ENCODE data around the gene ITCH.

ITCH gene

DNA sequence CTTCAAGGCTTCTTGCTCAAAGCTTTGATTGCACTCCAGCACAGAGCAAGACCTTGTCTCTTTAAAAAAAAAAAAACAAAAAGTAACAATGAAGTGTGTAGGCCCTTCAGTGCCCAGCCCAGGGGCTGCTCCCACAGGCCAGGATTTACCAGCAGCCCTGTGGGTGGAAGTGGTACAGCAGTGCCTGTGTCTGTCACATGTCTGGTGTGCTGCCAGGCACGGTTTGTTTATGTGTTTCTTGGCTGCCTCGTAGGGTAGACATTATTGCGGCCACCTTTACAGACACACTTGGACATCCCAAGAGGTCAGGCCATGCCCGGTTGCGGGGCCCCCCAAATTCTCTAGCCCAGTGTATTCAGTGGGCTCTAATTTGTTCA is 165.8 kb downstream of the ITCH start:
- H3K4me3 ChIP-seq (ENCODE audit: control insufficient read depth, low read depth, low read length), result no peak overlapping the region
- DNase-seq (ENCODE audit: low read depth), result no peak
- TF ChIP-seq, protein P1, sequence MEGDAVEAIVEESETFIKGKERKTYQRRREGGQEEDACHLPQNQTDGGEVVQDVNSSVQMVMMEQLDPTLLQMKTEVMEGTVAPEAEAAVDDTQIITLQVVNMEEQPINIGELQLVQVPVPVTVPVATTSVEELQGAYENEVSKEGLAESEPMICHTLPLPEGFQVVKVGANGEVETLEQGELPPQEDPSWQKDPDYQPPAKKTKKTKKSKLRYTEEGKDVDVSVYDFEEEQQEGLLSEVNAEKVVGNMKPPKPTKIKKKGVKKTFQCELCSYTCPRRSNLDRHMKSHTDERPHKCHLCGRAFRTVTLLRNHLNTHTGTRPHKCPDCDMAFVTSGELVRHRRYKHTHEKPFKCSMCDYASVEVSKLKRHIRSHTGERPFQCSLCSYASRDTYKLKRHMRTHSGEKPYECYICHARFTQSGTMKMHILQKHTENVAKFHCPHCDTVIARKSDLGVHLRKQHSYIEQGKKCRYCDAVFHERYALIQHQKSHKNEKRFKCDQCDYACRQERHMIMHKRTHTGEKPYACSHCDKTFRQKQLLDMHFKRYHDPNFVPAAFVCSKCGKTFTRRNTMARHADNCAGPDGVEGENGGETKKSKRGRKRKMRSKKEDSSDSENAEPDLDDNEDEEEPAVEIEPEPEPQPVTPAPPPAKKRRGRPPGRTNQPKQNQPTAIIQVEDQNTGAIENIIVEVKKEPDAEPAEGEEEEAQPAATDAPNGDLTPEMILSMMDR (conservative IDR thresholded peaks at IDR 0.05; ENCODE audit: control insufficient read depth, insufficient read depth, low read depth, low read length), result no peak

- no peak for DNase-seq (ENCODE audit: low read depth)
- TF ChIP-seq, protein P1 (conservative IDR thresholded peaks at IDR 0.05; ENCODE audit: control insufficient read depth, insufficient read depth, low read depth, low read length), result no peak
- H3K4me3 ChIP-seq (ENCODE audit: control insufficient read depth, low read depth, low read length), result no peak overlapping the region
These were observed 166.7 kb downstream of the ITCH start for GRCh38 chr20:34529742-34530141.

GRCh38 chr20:34530342-34530741 is 167.3 kb downstream of the ITCH start:
- TF ChIP-seq, protein P1 (conservative IDR thresholded peaks at IDR 0.05; ENCODE audit: control insufficient read depth, insufficient read depth, low read depth, low read length), result no peak
- H3K4me3 ChIP-seq (ENCODE audit: control insufficient read depth, low read depth, low read length), result no peak overlapping the region
- no peak for DNase-seq (ENCODE audit: low read depth)

- no peak overlapping the region for H3K4me3 ChIP-seq (ENCODE audit: control insufficient read depth, low read depth, low read length)
- DNase-seq (ENCODE audit: low read depth), result no peak
- TF ChIP-seq, protein P1 (conservative IDR thresholded peaks at IDR 0.05; ENCODE audit: control insufficient read depth, insufficient read depth, low read depth, low read length), result no peak
These were observed 168.7 kb downstream of the ITCH start for GRCh38 chr20:34531608-34532265.

- TF ChIP-seq, protein P1 (conservative IDR thresholded peaks at IDR 0.05; ENCODE audit: control insufficient read depth, insufficient read depth, low read depth, low read length), result no peak
- H3K4me3 ChIP-seq (ENCODE audit: control insufficient read depth, low read depth, low read length), result no peak overlapping the region
- no peak for DNase-seq (ENCODE audit: low read depth)
These were observed 169.2 kb downstream of the ITCH start for GRCh38 chr20:34532320-34532719.

DNA sequence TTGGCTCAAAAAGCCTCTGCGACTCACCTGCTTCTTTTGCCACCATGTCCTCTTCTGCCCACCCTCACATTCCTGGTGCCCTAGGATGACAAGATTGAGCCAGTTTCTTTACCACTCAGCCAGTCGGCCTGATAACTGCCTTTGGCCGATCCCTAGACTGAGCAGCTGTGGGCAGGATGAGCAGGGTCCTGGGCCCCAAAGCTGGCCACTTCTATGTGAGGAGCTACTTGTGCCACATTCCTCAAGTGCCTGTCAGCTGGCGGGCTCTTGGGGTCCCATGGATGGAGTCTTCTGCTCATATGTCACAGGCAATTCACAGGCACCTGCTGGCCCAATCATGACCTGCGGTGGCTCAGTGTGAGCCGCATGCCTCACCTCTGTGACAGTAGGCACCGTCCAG is 169.7 kb downstream of the ITCH start:
- DNase-seq (ENCODE audit: low read depth), result no peak
- TF ChIP-seq, protein P1 (conservative IDR thresholded peaks at IDR 0.05; ENCODE audit: control insufficient read depth, insufficient read depth, low read depth, low read length), result no peak
- H3K4me3 ChIP-seq (ENCODE audit: control insufficient read depth, low read depth, low read length), result no peak overlapping the region

Data from fibroblast of mammary gland (primary cell).